Fibroblast of the aortic adventitia (primary cell): ENCODE measurements around the gene FLYWCH1. TPM values are rescaled to one million over a fixed set of nuclear protein-coding genes. Genes with fewer than 3 reads are reported as not detected.

Experiments
- DNase-seq: peaks from one replicate; pipeline ENCODE4 v3.0.0-alpha.2; 2010; ENCODE audit warnings: low read depth
- H3K4me3 ChIP-seq: 2 replicates; pipeline ENCODE4 v1.5.1; 2011; ENCODE audit warnings: low read depth, mild to moderate bottlenecking, control low read depth, low read length, moderate library complexity
- CTCF ChIP-seq: IDR thresholded peaks from 2 replicates; pipeline ENCODE4 v1.5.1; 2011; ENCODE audit warnings: mild to moderate bottlenecking, low read length, control low read depth, inconsistent platforms; ENCODE audit not compliant: insufficient read depth
- total RNA-seq: library from RNA; depleted of rRNA; stranded (reverse); fragments of >200 nt; gene quantifications from 2 replicates; pipeline ENCODE4 v1.2.3, GENCODE V29; 2012; ENCODE audit warnings: low replicate concordance

FLYWCH1 gene
- total RNA-seq, 1 donor = 37.4 TPM

- no peak for DNase-seq
Measured at GRCh38 chr16:2914233-2914632, 2.5 kb downstream of the FLYWCH1 start.

DNA sequence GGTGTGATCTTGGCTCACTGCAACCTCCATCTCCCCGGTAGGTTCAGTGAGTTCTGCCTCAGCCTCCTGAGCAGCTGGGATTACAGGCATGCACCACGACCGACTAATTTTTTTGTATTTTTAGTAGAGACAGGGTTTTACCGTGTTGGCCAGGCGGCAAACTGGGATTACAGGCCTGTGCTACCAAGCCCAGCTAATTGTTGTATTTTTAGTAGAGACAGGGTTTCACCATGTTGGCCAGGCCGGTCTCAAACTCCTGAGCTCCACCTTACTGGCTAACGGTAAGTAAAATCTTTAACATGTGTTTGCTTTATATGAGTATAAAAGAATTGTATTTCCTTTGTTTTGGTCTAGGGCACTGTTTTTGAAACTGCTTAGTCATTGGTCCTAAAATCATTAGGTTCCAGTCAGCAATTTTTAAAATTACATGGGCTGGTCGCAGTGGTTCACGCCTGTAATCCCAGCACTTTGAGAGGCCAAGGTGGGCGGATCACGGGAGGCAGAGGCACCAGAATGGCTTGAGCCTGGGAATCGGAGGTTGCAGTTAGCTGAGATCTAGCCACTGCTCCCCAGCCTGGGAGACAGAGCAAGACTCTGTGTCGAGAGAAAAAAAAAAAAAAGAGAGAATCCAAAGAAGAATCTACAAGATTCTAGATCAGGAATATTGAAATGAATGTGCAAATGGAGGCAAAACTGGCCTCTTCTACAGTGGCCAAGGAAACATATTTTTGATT, 3.6 kb downstream of the FLYWCH1 start:
- no peak overlapping the region for H3K4me3 ChIP-seq
- DNase-seq = no peak
- no peak for TF ChIP-seq CTCF

More at GRCh38 chr16:2914233-2914632, 2.5 kb downstream of the FLYWCH1 start:
- H3K4me3 ChIP-seq = no peak overlapping the region
- TF ChIP-seq CTCF = no peak

DNA sequence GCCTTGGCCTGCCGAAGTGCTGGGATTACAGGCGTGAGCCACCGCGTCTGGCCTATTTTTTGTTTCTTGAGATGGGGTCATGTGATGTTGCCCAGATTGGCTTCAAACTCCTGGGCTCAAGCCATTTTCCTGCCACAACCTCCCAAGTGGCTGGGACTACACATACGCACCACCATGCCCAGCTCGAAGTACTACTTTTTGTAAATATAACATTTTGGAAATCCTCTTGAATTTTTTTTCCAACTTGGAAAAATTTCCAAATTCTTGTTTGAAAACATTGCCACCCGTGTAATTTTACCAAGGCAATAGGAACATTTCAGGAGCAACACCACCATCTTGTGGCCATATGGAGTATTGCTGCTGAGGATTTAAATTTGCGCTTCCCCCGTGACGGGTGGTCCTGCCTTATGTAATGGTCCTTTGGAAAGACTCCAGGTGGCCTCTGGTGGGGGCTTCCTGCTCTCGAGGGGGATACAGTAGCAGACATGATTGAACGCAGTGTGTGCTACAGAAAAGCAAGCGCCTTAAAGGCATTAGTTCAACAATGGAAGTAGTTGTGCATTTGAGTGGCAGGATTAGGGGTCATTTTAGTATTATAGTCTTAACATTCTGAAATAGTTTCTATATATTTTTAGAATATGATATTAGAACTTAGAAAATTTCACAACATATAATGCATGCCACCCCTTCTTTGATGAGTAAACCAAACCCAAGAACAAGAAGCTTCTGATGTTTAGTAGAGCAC, 8.0 kb downstream of the FLYWCH1 start:
- H3K4me3 ChIP-seq = no peak overlapping the region
- peak; percentile 86 for TF ChIP-seq CTCF
- peak; percentile 90 for DNase-seq

- DNase-seq = no peak
- H3K4me3 ChIP-seq = no peak overlapping the region
- no peak for TF ChIP-seq CTCF
Measured at GRCh38 chr16:2923481-2923880, 11.8 kb downstream of the FLYWCH1 start.

DNA sequence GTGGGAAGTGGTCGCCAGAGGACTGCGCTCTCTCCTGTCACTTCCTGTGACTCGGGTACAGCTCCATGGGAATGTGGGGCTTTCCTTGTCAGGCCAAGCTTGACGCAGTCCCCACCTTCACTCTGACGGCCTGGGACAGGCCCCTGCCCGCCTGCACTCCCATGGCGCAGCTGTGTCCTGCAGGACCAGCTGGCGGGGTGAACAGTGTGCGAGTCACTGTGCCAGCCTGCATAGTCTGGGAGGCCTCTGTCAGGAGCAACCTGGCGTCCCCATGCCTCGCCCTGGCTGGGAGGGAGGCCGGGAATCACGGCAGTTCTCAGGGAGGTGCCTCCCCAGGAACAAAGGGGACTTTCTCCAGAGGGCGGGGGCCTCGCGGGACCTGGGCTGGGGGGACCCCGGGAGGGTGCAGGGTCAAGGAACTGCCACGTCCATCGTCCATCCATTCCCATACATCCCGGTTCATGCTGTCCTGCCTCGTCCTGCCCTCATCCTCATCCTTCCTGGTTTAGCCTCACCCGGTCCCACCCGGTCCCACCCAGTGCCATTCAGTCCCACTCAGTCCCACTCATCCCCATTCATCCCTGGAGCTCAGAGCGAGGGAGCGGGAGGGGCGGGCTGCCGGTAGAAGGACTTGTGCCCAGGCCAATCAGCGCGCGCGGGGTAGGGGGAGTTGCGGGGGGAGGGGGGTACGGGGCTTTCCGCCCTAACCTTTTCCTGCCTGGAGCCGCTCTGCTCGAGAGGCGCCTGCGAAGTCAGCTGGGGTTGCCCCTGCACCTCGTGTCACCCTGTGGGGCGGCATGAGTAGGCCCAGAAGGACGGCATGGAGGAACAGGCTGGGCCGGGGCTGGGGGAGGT, 13.4 kb downstream of the FLYWCH1 start:
- DNase-seq = no peak
- no peak overlapping the region for H3K4me3 ChIP-seq
- no peak for TF ChIP-seq CTCF

DNA sequence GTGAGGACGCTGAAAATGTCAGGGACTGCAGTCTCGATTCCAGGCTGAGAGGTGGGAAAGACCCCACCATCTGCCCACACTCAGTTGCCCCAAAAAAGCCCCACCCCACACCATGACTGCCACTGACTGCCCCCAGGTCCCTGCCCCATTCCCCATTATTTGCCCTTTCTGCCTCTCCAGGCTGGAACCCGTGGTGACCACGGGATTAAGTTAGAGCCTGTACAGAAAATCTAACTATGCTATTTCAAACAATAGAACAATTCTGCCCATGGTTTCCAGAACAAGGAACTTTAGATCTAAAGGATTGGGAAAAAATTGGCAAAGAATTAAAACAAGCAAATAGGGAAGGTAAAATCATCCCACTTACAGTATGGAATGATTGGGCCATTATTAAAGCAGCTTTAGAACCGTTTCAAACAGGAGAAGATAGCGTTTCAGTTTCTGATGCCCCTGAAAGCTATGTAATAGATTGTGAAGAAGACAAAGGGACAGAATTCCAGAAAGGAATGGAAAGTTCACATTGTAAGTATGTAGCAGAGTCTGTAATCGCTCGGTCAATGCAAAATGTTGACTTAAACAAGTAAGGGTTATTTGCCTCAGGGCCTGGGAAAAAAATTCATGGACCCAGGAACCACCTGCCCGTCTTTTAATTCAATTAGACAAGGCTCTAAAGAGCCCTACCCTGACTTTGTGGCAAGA, 14.4 kb downstream of the FLYWCH1 start:
- no peak for DNase-seq
- H3K4me3 ChIP-seq = no peak overlapping the region
- TF ChIP-seq CTCF = no peak
